PC-9 (cell line): ENCODE results near the gene TTC22.

Source experiments
- CTCF ChIP-seq: fragments of 200-600 bp; sonication (generic); conservative IDR thresholded peaks from 2 replicates; pipeline ENCODE4 v1.6.1; 2017; ENCODE audit warnings: mixed run types, antibody characterized with exemption, mild to moderate bottlenecking, moderate library complexity
- EZH2 ChIP-seq: fragments of 200-600 bp; sonication (generic); IDR thresholded peaks from 2 replicates; pipeline ENCODE4 v1.8.0; 2017; ENCODE audit warnings: antibody characterized with exemption, low read depth

GRCh38 chr1:54795841-54796468 lies 5.2 kb downstream of the TTC22 start:
- TF ChIP-seq CTCF (no peak), EZH2 (no peak)
